ENCODE results near the gene BRSK2. TPM values are rescaled to one million over a fixed set of nuclear protein-coding genes. Genes with fewer than 3 reads are reported as not detected.

BRSK2 gene
- total RNA-seq, 1 experiment from 2014 or later = 1.2 TPM

DNA sequence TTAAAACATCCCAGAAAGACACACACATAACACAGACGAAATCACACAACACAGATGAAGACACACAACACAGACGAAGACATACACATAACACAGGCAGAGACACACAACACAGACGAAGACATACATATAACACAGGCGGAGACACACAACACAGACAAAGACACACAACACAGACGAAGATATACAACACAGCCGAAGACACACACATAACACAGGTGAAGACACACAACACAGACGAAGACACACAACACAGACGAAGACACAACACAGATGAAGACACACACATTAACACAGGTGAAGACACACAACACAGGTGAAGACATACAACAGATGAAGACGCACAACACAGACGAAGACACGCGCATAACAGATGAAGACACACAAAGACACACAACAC is 101.6 kb downstream of the BRSK2 start:
- H3K4me2 ChIP-seq (ENCODE audit: low read length) = no peak overlapping the region
- no peak for ATAC-seq
- H3K9ac ChIP-seq (ENCODE audit: low read length) = no peak overlapping the region
- H2AFZ ChIP-seq (ENCODE audit: low read length) = no peak overlapping the region
- DNase-seq = no peak
- intact Hi-C loops (cut with micrococcal nuclease) = no loop called here
- 0 out of 2 replicates have a peak, but pooled peaks cover 6% of the 10 kb centered on the region for H3K4me1 ChIP-seq (ENCODE audit: insufficient read depth, low read length)
- no peak for TF ChIP-seq CTCF (conservative IDR thresholded peaks at IDR 0.05; ENCODE audit: low read depth, low read length)
- TF ChIP-seq EZH2 (IDR thresholded peaks at IDR 0.05; ENCODE audit: low read length, unreplicated experiment) = no peak
- no peak for TF ChIP-seq EZH2phosphoT487 (IDR thresholded peaks at IDR 0.05; ENCODE audit: borderline replicate concordance, low read length)
- no peak overlapping the region for H3K4me3 ChIP-seq (ENCODE audit: low read length)
- peaks cover 51% of the 10 kb centered on the region for H3K79me2 ChIP-seq (ENCODE audit: low read length)
- no peaks in the 10 kb centered on the region for H3F3A ChIP-seq (ENCODE audit: low read length, unreplicated experiment)
- H3K27ac ChIP-seq (ENCODE audit: low read length) = no peak overlapping the region
- POLR2A ChIA-PET (ENCODE audit: unreplicated experiment) = no interaction called here
- H3K9me3 ChIP-seq (ENCODE audit: low read length) = no peaks in the 10 kb centered on the region
- H3K36me3 ChIP-seq (ENCODE audit: low read depth, low read length) = no peaks in the 10 kb centered on the region
- no TSS peak for BruUV-seq (replicated peaks)
- no peaks in the 10 kb centered on the region for H3K27me3 ChIP-seq (ENCODE audit: low read length)
- H3K9me2 ChIP-seq (replicated peaks; ENCODE audit: low read length) = no peaks in the 10 kb centered on the region
- CTCF ChIA-PET = no interaction called here
- H4K20me1 ChIP-seq (ENCODE audit: low read length) = no peaks in the 10 kb centered on the region

- ChIA-PET POLR2A (ENCODE audit: unreplicated experiment) (interaction anchor here (0.6 kb wide), 1 partner anchor 165 kb away, joined by 4 read pairs; no protein-coding TSS in a partner anchor), CTCF (no interaction called here)
- Histone ChIP-seq H3K4me3 (ENCODE audit: low read length) (no peak overlapping the region), H3K4me1 (ENCODE audit: insufficient read depth, low read length) (0 out of 2 replicates have a peak, but pooled peaks cover 6% of the 10 kb centered on the region), H3K9ac (ENCODE audit: low read length) (no peak overlapping the region), H3F3A (ENCODE audit: low read length, unreplicated experiment) (no peaks in the 10 kb centered on the region), H2AFZ (ENCODE audit: low read length) (no peak overlapping the region), H3K79me2 (ENCODE audit: low read length) (peaks cover 68% of the 10 kb centered on the region), H3K9me2 (replicated peaks; ENCODE audit: low read length) (no peaks in the 10 kb centered on the region), H3K27ac (ENCODE audit: low read length) (no peak overlapping the region), H3K9me3 (ENCODE audit: low read length) (no peaks in the 10 kb centered on the region), H4K20me1 (ENCODE audit: low read length) (no peaks in the 10 kb centered on the region; the same call in 1 of the 2 replicates), H3K36me3 (ENCODE audit: low read depth, low read length) (no peaks in the 10 kb centered on the region), H3K4me2 (ENCODE audit: low read length) (no peak overlapping the region), H3K27me3 (ENCODE audit: low read length) (no peaks in the 10 kb centered on the region)
- intact Hi-C loops (cut with micrococcal nuclease) = no loop called here
- ATAC-seq = no peak
- TF ChIP-seq CTCF (conservative IDR thresholded peaks at IDR 0.05; ENCODE audit: low read depth, low read length) = no peak
- no peak for TF ChIP-seq EZH2 (IDR thresholded peaks at IDR 0.05; ENCODE audit: low read length, unreplicated experiment)
- no peak for TF ChIP-seq EZH2phosphoT487 (IDR thresholded peaks at IDR 0.05; ENCODE audit: borderline replicate concordance, low read length)
- no peak for DNase-seq
- BruUV-seq (replicated peaks) = no TSS peak
These were observed 104.0 kb downstream of the BRSK2 start for GRCh38 chr11:1493650-1494244.

DNA sequence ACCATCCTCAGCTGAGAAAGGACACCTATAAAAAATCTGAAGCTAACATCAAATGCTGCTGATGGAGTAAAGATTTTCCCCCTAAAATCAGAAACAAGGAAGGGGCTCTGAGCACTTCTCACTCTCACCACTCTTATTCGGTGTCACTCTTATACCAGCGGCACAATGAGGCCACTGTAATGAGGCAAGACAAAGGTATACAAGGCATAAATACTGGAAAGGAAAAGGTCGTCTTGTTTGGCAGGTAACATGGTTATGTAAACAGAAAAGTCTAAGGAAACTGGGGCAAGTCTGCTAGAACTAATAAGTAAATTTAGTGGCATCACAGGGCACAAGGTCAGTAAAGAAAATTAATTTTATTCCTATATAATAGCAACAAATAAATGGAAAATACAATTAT is 104.9 kb downstream of the BRSK2 start:
- ATAC-seq (peak; percentile 33; the same call in 1 of the 2 replicates), DNase-seq (peak; percentile 30)
- H3K27me3 ChIP-seq (ENCODE audit: low read length) = no peaks in the 10 kb centered on the region
- ChIA-PET CTCF (no interaction called here), POLR2A (ENCODE audit: unreplicated experiment) (interaction anchor here (0.6 kb wide), 1 partner anchor 166 kb away, joined by 4 read pairs; no protein-coding TSS in a partner anchor)
- intact Hi-C loops (cut with micrococcal nuclease) = no loop called here
- no peaks in the 10 kb centered on the region; the same call in 1 of the 2 replicates for H4K20me1 ChIP-seq (ENCODE audit: low read length)
- H3K4me3 ChIP-seq (ENCODE audit: low read length) = no peak overlapping the region
- no peak overlapping the region for H2AFZ ChIP-seq (ENCODE audit: low read length)
- peaks cover 73% of the 10 kb centered on the region for H3K79me2 ChIP-seq (ENCODE audit: low read length)
- H3F3A ChIP-seq (ENCODE audit: low read length, unreplicated experiment) = no peaks in the 10 kb centered on the region
- no TSS peak for BruUV-seq (replicated peaks)
- peak overlapping the region; percentile 8; the same call in 1 of the 2 replicates for H3K4me2 ChIP-seq (ENCODE audit: low read length)
- H3K9ac ChIP-seq (ENCODE audit: low read length) = no peak overlapping the region
- no peaks in the 10 kb centered on the region for H3K9me2 ChIP-seq (replicated peaks; ENCODE audit: low read length)
- no peak for TF ChIP-seq CTCF (conservative IDR thresholded peaks at IDR 0.05; ENCODE audit: low read depth, low read length)
- TF ChIP-seq EZH2 (IDR thresholded peaks at IDR 0.05; ENCODE audit: low read length, unreplicated experiment) = no peak
- TF ChIP-seq EZH2phosphoT487 (IDR thresholded peaks at IDR 0.05; ENCODE audit: borderline replicate concordance, low read length) = no peak
- H3K4me1 ChIP-seq (ENCODE audit: insufficient read depth, low read length) = 0 out of 2 replicates have a peak, but pooled peaks cover 6% of the 10 kb centered on the region
- H3K27ac ChIP-seq (ENCODE audit: low read length) = no peak overlapping the region
- no peaks in the 10 kb centered on the region for H3K36me3 ChIP-seq (ENCODE audit: low read depth, low read length)
- H3K9me3 ChIP-seq (ENCODE audit: low read length) = no peaks in the 10 kb centered on the region
